ENCODE data around the gene SPARC. TPM values are rescaled to one million over a fixed set of nuclear protein-coding genes. Genes with fewer than 3 reads are reported as not detected.
"Not testable (repeated sequence)": the region's sequence is repeated elsewhere in the genome, so short reads cannot be mapped to it uniquely, and the experiment has no call there.

The SPARC gene
- total RNA-seq, 1 donor from 2014 or later, result 158 TPM

- Histone ChIP-seq H3K27me3 (no peaks in the 10 kb centered on the region), H4K20me1 (ENCODE audit: low read depth) (no peaks in the 10 kb centered on the region), H3K36me3 (no peaks in the 10 kb centered on the region), H3K4me1 (peaks cover 14% of the 10 kb centered on the region), H3K9ac (no peak overlapping the region), H3K27ac (no peak overlapping the region), H3K4me2 (no peak overlapping the region), H3K79me2 (ENCODE audit: low read depth) (no peaks in the 10 kb centered on the region), H3K9me3 (ENCODE audit: low read depth) (no peaks in the 10 kb centered on the region), H3K4me3 (no peak overlapping the region), H3F3A (ENCODE audit: low read depth) (peaks cover 4% of the 10 kb centered on the region), H2AFZ (replicated peaks) (no peak overlapping the region)
- peak overlapping the region; percentile 30 for H3K27ac Mint-ChIP-seq
- H3K4me3 Mint-ChIP-seq, result no peak overlapping the region
- no peak for DNase-seq (ENCODE audit: low spot score)
- peaks cover 49% of the 10 kb centered on the region for H3K4me1 Mint-ChIP-seq
- peaks cover 8% of the 10 kb centered on the region for H3K27me3 Mint-ChIP-seq (ENCODE audit: insufficient read depth, low read depth)
- H3K9me3 Mint-ChIP-seq, result no peaks in the 10 kb centered on the region
- TF ChIP-seq EZH2 (IDR thresholded peaks at IDR 0.05) (no peak), EZH2phosphoT487 (IDR thresholded peaks at IDR 0.05) (no peak)
- TF ChIP-seq, protein P1, sequence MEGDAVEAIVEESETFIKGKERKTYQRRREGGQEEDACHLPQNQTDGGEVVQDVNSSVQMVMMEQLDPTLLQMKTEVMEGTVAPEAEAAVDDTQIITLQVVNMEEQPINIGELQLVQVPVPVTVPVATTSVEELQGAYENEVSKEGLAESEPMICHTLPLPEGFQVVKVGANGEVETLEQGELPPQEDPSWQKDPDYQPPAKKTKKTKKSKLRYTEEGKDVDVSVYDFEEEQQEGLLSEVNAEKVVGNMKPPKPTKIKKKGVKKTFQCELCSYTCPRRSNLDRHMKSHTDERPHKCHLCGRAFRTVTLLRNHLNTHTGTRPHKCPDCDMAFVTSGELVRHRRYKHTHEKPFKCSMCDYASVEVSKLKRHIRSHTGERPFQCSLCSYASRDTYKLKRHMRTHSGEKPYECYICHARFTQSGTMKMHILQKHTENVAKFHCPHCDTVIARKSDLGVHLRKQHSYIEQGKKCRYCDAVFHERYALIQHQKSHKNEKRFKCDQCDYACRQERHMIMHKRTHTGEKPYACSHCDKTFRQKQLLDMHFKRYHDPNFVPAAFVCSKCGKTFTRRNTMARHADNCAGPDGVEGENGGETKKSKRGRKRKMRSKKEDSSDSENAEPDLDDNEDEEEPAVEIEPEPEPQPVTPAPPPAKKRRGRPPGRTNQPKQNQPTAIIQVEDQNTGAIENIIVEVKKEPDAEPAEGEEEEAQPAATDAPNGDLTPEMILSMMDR (IDR thresholded peaks at IDR 0.05), result no peak
- no peaks in the 10 kb centered on the region for H3K36me3 Mint-ChIP-seq
Observed at GRCh38 chr5:151700296-151700695, 13.6 kb upstream of the SPARC start.

- no peak for DNase-seq (ENCODE audit: low spot score)
Observed at GRCh38 chr5:151699071-151699901, 12.6 kb upstream of the SPARC start.

GRCh38 chr5:151698081-151698480, 11.4 kb upstream of the SPARC start:
- not testable (repeated sequence) for H3K27me3 Mint-ChIP-seq (ENCODE audit: insufficient read depth, low read depth); H3K27ac ChIP-seq; H3K4me3 ChIP-seq; H3K9me3 Mint-ChIP-seq; DNase-seq (ENCODE audit: low spot score); H3F3A ChIP-seq (ENCODE audit: low read depth); H3K36me3 ChIP-seq; H2AFZ ChIP-seq (replicated peaks); H3K4me2 ChIP-seq; H3K36me3 Mint-ChIP-seq; H3K9ac ChIP-seq; H3K9me3 ChIP-seq (ENCODE audit: low read depth); H3K4me3 Mint-ChIP-seq; H3K79me2 ChIP-seq (ENCODE audit: low read depth); H3K27me3 ChIP-seq; H4K20me1 ChIP-seq (ENCODE audit: low read depth)
- peaks cover 47% of the 10 kb centered on the region for H3K4me1 Mint-ChIP-seq
- peak overlapping the region; percentile 29 for H3K27ac Mint-ChIP-seq
- peaks cover 14% of the 10 kb centered on the region for H3K4me1 ChIP-seq

More at GRCh38 chr5:151699071-151699901, 12.6 kb upstream of the SPARC start:
- peaks cover 4% of the 10 kb centered on the region for H3F3A ChIP-seq (ENCODE audit: low read depth)
- Mint-ChIP-seq H3K27me3 (ENCODE audit: insufficient read depth, low read depth) (peaks cover 6% of the 10 kb centered on the region), H3K4me3 (peak overlapping the region; percentile 54), H3K9me3 (no peaks in the 10 kb centered on the region), H3K36me3 (no peaks in the 10 kb centered on the region), H3K4me1 (peaks cover 49% of the 10 kb centered on the region), H3K27ac (peak overlapping the region; percentile 99)
- H3K4me2 ChIP-seq, result no peak overlapping the region
- H3K4me1 ChIP-seq, result peaks cover 14% of the 10 kb centered on the region
- TF ChIP-seq, protein P1 (IDR thresholded peaks at IDR 0.05), result no peak
- TF ChIP-seq EZH2 (IDR thresholded peaks at IDR 0.05) (no peak), EZH2phosphoT487 (IDR thresholded peaks at IDR 0.05) (no peak)
- peak overlapping the region; percentile 4 for H2AFZ ChIP-seq (replicated peaks)
- no peaks in the 10 kb centered on the region for H4K20me1 ChIP-seq (ENCODE audit: low read depth)
- H3K27me3 ChIP-seq, result no peaks in the 10 kb centered on the region
- no peak overlapping the region for H3K27ac ChIP-seq
- H3K79me2 ChIP-seq (ENCODE audit: low read depth), result no peaks in the 10 kb centered on the region
- H3K36me3 ChIP-seq, result no peaks in the 10 kb centered on the region
- H3K4me3 ChIP-seq, result no peak overlapping the region
- H3K9ac ChIP-seq, result no peak overlapping the region
- H3K9me3 ChIP-seq (ENCODE audit: low read depth), result no peaks in the 10 kb centered on the region

DNA sequence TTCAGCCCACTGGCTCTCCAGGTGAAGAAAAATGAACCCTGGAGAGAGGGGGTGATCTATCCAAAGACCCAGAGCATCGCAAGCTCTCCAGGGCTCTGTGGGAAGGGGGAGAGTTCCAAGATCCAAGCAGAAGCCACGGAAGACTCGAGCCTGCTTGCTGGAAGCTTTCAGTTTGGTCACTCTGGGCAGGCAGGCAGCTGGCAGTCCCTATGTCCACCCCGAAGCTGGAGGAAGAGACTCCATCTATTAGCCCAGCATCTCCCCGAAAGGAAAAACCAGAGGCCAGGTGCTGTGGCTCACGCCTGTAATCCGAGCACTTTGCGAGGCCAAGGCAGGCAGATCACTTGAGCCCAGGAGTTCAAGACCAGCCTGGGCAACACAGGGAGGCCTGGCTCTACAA, 10.7 kb upstream of the SPARC start:
- Histone ChIP-seq H3K27ac (no peak overlapping the region), H3F3A (ENCODE audit: low read depth) (peaks cover 4% of the 10 kb centered on the region), H3K9ac (no peak overlapping the region), H3K79me2 (ENCODE audit: low read depth) (no peaks in the 10 kb centered on the region), H2AFZ (replicated peaks) (no peak overlapping the region), H3K9me3 (ENCODE audit: low read depth) (no peaks in the 10 kb centered on the region), H3K36me3 (no peaks in the 10 kb centered on the region), H3K4me2 (no peak overlapping the region), H3K27me3 (no peaks in the 10 kb centered on the region), H4K20me1 (ENCODE audit: low read depth) (no peaks in the 10 kb centered on the region), H3K4me3 (no peak overlapping the region), H3K4me1 (peaks cover 14% of the 10 kb centered on the region)
- DNase-seq (ENCODE audit: low spot score), result no peak
- no peaks in the 10 kb centered on the region for H3K9me3 Mint-ChIP-seq
- TF ChIP-seq EZH2 (IDR thresholded peaks at IDR 0.05) (no peak), EZH2phosphoT487 (IDR thresholded peaks at IDR 0.05) (no peak)
- TF ChIP-seq, protein P1 (IDR thresholded peaks at IDR 0.05), result no peak
- H3K36me3 Mint-ChIP-seq, result no peaks in the 10 kb centered on the region
- peaks cover 5% of the 10 kb centered on the region for H3K27me3 Mint-ChIP-seq (ENCODE audit: insufficient read depth, low read depth)
- no peak overlapping the region for H3K4me3 Mint-ChIP-seq
- H3K4me1 Mint-ChIP-seq, result peaks cover 50% of the 10 kb centered on the region
- H3K27ac Mint-ChIP-seq, result peak overlapping the region; percentile 93
